Heart left ventricle (tissue), 16 donors: ENCODE results near the gene TRDMT1. TPM values are rescaled to one million over a fixed set of nuclear protein-coding genes. Genes with fewer than 3 reads are reported as not detected.

ENCODE experiments used
- ATAC-seq, 4 donors: fragments of 200-7000 bp; cut with Tn5 transposase; one replicate each; pipeline ENCODE4 v1.9.1; 2020 to 2022; ENCODE audit warnings: moderate library complexity in 4 of 4, mild to moderate bottlenecking in 3 of 4, moderate number of reproducible peaks in 1 of 4
- DNase-seq, 5 donors: peaks; one replicate each; pipeline ENCODE4 v3.0.0-alpha.2; 2020
- H3K27ac ChIP-seq, 12 donors: fragments of 200-600 bp; sonication (generic) in 4 of 12; one replicate each; pipeline versions ENCODE4 v1.5.0 to v1.8.0; 2016 to 2022; ENCODE audit warnings: mild to moderate bottlenecking in 2 of 12
- H3K27me3 ChIP-seq, 9 donors: fragments of 200-600 bp; sonication (generic) in 2 of 9; one replicate each; pipeline versions ENCODE4 v1.5.1 to v1.8.0; 2016 to 2022; ENCODE audit warnings: mild to moderate bottlenecking in 3 of 9
- H3K36me3 ChIP-seq, 9 donors: fragments of 200-600 bp; sonication (generic) in 2 of 9; one replicate each; pipeline versions ENCODE4 v1.5.0 to v1.8.0; 2018 to 2022; ENCODE audit warnings: mild to moderate bottlenecking in 2 of 9
- H3K4me1 ChIP-seq, 12 donors: fragments of 200-600 bp; sonication (generic) in 4 of 12; one replicate each; pipeline versions ENCODE4 v1.5.0 to v1.8.0; 2016 to 2022; ENCODE audit warnings: mild to moderate bottlenecking in 3 of 12
- H3K4me3 ChIP-seq, 12 donors: fragments of 200-600 bp; sonication (generic) in 4 of 12; one replicate each; pipeline versions ENCODE4 v1.5.0 to v1.8.0; 2017 to 2022; ENCODE audit warnings: mild to moderate bottlenecking in 9 of 12, moderate library complexity in 4 of 12
- H3K9me3 ChIP-seq, 12 donors: fragments of 200-600 bp; sonication (generic) in 4 of 12; one replicate each; pipeline versions ENCODE4 v1.5.0 to v1.8.0; 2016 to 2022; ENCODE audit warnings: mild to moderate bottlenecking in 1 of 12
- POLR2A ChIP-seq, 2 donors: fragments of 450-650 bp; IDR thresholded peaks; one replicate each; pipeline ENCODE4 v1.6.1; 2017; ENCODE audit warnings: antibody characterized with exemption in 2 of 2, mild to moderate bottlenecking in 2 of 2, moderate library complexity in 2 of 2
- WGBS, 4 donors: extraction: QIAGEN DNeasy Blood & Tissue Kit in 2 of 4; methylation state at CpG; one replicate each; pipeline versions ENCODE4 v1.1.5 to v1.1.7; 2013 to 2018; 5-methylcytosine and 5-hydroxymethylcytosine counted together
- intact Hi-C, 10 donors: fragments of 100-400 bp; cut with DNase I; formaldehyde crosslinking; loops; one replicate each; pipeline versions ENCODE4 v1.11.1 to v1.14.2; 2022
- polyA plus RNA-seq, 2 donors: library from polyadenylated mRNA; stranded (reverse); fragments of 200-250 nt; gene quantifications; one replicate each; pipeline ENCODE4 v1.2.3, GENCODE V29; 2013
- total RNA-seq, 9 donors: library from RNA; depleted of rRNA in 2 of 9; stranded (reverse); fragments of >200 nt in 2 of 9; fragmentation: NEBNext Ultra II Directional in 3 of 9; extraction: Animal tissue kit (Norgen Biotek cat#: 25700) in 3 of 9; gene quantifications; one replicate each; pipeline versions ENCODE4 v1.1.0 to v1.2.4, GENCODE V29; 2016 to 2023
- TF ChIP-seq, protein P1 (sequence below), 12 donors: fragments of 200-600 bp; sonication (generic) in 4 of 12; IDR thresholded peaks; one replicate each; pipeline versions ENCODE4 v1.5.0 to v1.8.0; 2018 to 2022; ENCODE audit warnings: antibody characterized with exemption in 12 of 12, mild to moderate bottlenecking in 5 of 12
- donor health status: ischemic (EF 13 %, LVEDD 7.1; RV severe dilation, severe dysfunction).
- donor health status: healthy with polysubstance abuse.
- donor health status: DM: no; HTN: yes; CAD: no.
- donor health status: DM: no; HTN: no; CAD: no.
- donor health status: ischemic (EF 25% LVEDD 6.9; RV normal size, moderate dysfunction).
- donor health status: ischemic (EF 25% LVEDD 5.7; RV mildly dilated, moderate dysfunction).
- donor health status: healthy.
- donor health status: DM: yes; HTN: yes; CAD: no.
- donor health status: ischemic (EF 35%, LVEDD 5.7; RV mildly dilated, moderate dysfunction).
- donor health status: nonischemic (EF 11% LVEDD 7.7; RV severe dilation, severe dysfunction).
- donor health status: DM: yes; HTN: yes; CAD: no.
- donor health status: PGD.
- donor health status: ischemic (EF 29% LVEDD 5.4; RV normal size, mild dysfunction).
- donor health status: nonischemic (EF 23%, LVEDD 6.1; RV moderate dilation, normal function).

The TRDMT1 gene
- total and polyA plus RNA-seq, 11 donors = 1.8 to 6.0 (median 3.5) TPM

DNA sequence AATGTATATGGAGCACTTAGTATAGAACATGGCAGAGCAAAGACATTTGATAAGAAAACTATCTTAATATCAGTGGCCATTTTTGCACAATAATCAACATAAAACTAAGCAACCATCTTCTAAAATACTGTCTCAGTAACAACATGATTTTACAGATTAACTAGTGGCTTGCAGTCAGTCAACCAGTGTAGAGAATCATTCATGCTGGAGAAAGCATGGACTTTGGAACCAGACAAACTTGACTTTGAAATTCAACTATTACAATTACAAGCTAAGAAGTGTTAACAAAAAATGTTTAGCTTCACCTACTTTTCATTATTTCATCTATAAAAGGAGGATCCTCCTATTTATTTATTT is 99.6 kb downstream of the TRDMT1 start:
- ATAC-seq = no peak
- H3K36me3 ChIP-seq = no peaks in the 10 kb centered on the region
- H3K4me1 ChIP-seq = peaks cover 0 to 17% (median 0%) of the 10 kb centered on the region in 12 donors
- peak overlapping the region in 8 of 12 donors; percentile 1 to 67 (median 41) for H3K27ac ChIP-seq
- intact Hi-C loops = no loop called here
- TF ChIP-seq, protein P1, sequence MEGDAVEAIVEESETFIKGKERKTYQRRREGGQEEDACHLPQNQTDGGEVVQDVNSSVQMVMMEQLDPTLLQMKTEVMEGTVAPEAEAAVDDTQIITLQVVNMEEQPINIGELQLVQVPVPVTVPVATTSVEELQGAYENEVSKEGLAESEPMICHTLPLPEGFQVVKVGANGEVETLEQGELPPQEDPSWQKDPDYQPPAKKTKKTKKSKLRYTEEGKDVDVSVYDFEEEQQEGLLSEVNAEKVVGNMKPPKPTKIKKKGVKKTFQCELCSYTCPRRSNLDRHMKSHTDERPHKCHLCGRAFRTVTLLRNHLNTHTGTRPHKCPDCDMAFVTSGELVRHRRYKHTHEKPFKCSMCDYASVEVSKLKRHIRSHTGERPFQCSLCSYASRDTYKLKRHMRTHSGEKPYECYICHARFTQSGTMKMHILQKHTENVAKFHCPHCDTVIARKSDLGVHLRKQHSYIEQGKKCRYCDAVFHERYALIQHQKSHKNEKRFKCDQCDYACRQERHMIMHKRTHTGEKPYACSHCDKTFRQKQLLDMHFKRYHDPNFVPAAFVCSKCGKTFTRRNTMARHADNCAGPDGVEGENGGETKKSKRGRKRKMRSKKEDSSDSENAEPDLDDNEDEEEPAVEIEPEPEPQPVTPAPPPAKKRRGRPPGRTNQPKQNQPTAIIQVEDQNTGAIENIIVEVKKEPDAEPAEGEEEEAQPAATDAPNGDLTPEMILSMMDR (IDR thresholded peaks at IDR 0.05) = no peak
- no peak for TF ChIP-seq POLR2A (IDR thresholded peaks at IDR 0.05)
- no peak overlapping the region for H3K4me3 ChIP-seq
- no peaks in the 10 kb centered on the region for H3K27me3 ChIP-seq
- DNase-seq = no peak
- H3K9me3 ChIP-seq = peaks cover 0 to 8% (median 0%) of the 10 kb centered on the region in 12 donors

DNA sequence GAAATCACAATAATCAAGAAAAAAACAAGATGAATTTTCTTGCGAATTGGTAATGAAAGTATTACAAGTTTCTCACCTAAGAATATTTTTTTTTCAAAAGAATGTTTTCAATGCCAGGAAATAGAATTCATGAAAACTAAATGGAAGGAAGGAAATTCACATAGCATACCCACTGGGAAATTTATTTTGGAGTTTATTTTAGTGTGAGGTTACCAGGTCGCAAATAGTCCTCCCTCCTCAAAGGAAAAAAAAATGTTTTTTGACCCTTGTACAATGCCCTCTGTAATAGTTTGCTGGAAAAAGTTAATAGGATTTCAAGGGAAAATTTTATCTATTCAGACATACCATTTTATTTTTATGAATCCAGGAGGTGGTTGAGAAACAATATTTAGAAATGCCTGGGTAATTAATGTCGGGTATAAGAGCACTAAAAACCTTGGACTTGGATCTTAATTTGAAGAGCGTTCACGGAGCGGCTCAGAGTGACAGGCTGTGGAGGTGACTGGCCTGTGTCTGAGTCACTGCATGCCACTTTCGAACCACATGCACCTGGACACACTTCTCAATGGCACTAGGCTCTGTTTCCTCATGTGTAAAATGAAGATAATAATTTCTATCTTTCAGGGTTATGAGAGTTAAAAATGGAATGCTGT is 100.1 kb downstream of the TRDMT1 start:
- ATAC-seq = peak in 1 of 4 donors; percentile 37
- Histone ChIP-seq H3K9me3 (peaks cover 0 to 14% (median 0%) of the 10 kb centered on the region in 12 donors), H3K4me1 (peaks cover 0 to 17% (median 0%) of the 10 kb centered on the region in 12 donors), H3K27me3 (no peaks in the 10 kb centered on the region), H3K36me3 (no peaks in the 10 kb centered on the region), H3K27ac (peak overlapping the region in 8 of 12 donors; percentile 1 to 67 (median 41)), H3K4me3 (no peak overlapping the region)
- DNase-seq = no peak
- 54 to 66% (median 59%) methylated on average over 7 of the region's 7 CpGs for WGBS, 4 donors
- intact Hi-C loops = no loop called here
- no peak for TF ChIP-seq POLR2A (IDR thresholded peaks at IDR 0.05)
- TF ChIP-seq, protein P1 (IDR thresholded peaks at IDR 0.05) = no peak

DNA sequence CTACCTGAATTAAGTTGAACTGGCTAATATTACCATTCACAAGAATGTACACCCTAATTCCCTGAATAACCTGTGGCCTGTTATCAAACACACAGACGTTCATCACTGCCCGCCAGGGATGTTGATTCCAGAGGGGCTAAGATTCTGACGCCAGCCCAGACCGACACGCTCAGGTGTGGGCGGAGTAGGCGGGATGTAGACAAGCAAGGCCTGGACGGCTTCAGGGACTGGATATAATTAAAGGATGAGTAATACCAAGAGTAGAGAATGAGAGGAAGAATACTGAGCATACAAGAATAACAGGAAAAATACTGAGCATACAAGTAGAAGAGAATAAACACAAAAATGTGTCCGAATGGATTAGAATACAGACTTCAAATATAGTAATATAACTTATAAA is 100.9 kb downstream of the TRDMT1 start:
- DNase-seq = peak in 1 of 5 donors; percentile 19
- H3K27me3 ChIP-seq = no peaks in the 10 kb centered on the region
- H3K9me3 ChIP-seq = peaks cover 0 to 14% (median 0%) of the 10 kb centered on the region in 12 donors
- ATAC-seq = peak in 1 of 4 donors; percentile 53
- peaks cover 0 to 17% (median 0%) of the 10 kb centered on the region in 12 donors for H3K4me1 ChIP-seq
- H3K36me3 ChIP-seq = no peaks in the 10 kb centered on the region
- H3K27ac ChIP-seq = peak overlapping the region in 8 of 12 donors; percentile 1 to 67 (median 26)
- no peak overlapping the region for H3K4me3 ChIP-seq
- WGBS, 4 donors = 73 to 83% (median 79%) methylated on average over 9 of the region's 9 CpGs
- intact Hi-C loops = no loop called here
- TF ChIP-seq, protein P1 (IDR thresholded peaks at IDR 0.05) = no peak
- TF ChIP-seq POLR2A (IDR thresholded peaks at IDR 0.05) = no peak

DNA sequence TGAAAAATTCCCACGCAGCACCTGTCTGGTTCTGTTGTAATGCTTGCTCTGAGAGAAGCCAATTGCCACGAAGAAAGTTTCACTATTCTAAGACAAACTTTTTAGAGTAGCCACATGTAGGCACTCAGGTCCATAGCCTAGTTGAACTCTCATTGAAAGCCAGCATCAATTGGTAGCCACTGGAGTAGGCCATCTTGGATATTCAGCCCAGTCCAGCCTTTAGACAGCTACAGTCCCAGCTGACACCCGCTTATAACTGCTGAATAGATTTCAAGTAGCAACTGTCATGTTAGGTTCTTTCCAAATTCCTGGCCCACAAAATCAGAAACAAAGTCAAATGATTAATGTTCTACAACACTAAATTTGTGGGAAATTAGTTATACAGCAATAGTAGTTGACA is 103.5 kb downstream of the TRDMT1 start:
- TF ChIP-seq, protein P1 (IDR thresholded peaks at IDR 0.05) = no peak
- no peak for TF ChIP-seq POLR2A (IDR thresholded peaks at IDR 0.05)
- no peak for ATAC-seq
- Histone ChIP-seq H3K36me3 (no peaks in the 10 kb centered on the region), H3K4me3 (no peak overlapping the region), H3K27me3 (no peaks in the 10 kb centered on the region), H3K9me3 (peaks cover 0 to 23% (median 9%) of the 10 kb centered on the region in 12 donors), H3K4me1 (peaks cover 0 to 17% (median 0%) of the 10 kb centered on the region in 12 donors), H3K27ac (no peak overlapping the region)
- DNase-seq = no peak
- intact Hi-C loops = no loop called here
- 95 to 98% (median 97%) methylated on average over 3 of the region's 3 CpGs for WGBS, 4 donors

Other genes starting within 250 kb of the TRDMT1 start
- 1 to 10 TPM in 2 of 9 donors, under 1 TPM in 7; 0.28 to 1.5 (median 0.51) TPM for gene CUBN, start 71.9 kb downstream of the TRDMT1 start, total RNA-seq
- gene CUBN, start 71.9 kb downstream of the TRDMT1 start, polyA plus RNA-seq = under 1 TPM; 0.07 to 0.27 TPM
- 1,000 to 10,000 TPM in 1 of 9 donors, 100 to 1,000 TPM in 8; 249 to 1,163 (median 387) TPM for gene VIM, start 26.6 kb upstream of the TRDMT1 start, total RNA-seq
- 100 to 1,000 TPM; 267 to 456 TPM for gene VIM, start 26.6 kb upstream of the TRDMT1 start, polyA plus RNA-seq